COR-L47 (cell line): ENCODE results near the gene ACOX2.

Experiments
- DNase-seq: peaks from one replicate; lab custom pipeline; 2025; lab: John Stamatoyannopoulos, UW

ACOX2 gene

DNA sequence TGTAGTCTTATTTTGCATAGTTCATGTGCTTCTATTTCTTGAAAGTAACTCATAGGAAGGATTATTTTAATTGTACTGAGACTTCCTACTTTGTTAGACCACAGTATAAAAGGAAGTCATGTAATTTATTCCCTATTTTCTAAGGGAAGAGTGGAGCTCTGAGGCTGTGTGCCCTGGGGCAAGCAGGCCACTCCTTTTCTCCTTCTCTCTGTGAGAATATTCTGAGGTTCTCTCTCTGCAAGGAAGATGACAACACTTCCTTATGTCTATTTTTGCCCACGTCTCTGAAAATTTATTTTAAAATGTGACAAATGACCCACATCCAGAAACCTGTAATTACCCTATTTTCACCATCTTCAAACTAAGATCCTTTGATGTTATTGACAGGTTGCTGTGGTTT is 34.1 kb downstream of the ACOX2 start:
- DNase-seq: no peak

DNA sequence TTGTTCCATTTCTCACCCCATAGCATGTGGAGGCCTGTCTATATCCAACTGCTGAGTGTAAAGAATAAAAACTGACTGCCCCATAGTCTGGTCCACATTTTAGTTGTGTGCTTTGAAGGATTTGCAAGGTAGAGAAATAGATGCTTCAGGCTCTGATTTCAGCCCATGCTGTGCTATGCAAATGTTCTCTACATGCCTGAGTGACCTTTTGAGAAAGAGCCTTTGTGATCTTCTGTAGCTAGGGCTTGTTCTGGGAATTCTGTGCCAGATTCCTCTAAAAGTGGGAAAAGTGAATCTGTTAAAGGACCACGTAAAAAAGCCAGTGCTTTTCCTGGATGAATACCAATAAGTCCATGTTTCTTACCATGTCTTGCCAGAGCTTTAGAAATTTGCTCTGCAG is 39.9 kb downstream of the ACOX2 start:
- no peak for DNase-seq

DNA sequence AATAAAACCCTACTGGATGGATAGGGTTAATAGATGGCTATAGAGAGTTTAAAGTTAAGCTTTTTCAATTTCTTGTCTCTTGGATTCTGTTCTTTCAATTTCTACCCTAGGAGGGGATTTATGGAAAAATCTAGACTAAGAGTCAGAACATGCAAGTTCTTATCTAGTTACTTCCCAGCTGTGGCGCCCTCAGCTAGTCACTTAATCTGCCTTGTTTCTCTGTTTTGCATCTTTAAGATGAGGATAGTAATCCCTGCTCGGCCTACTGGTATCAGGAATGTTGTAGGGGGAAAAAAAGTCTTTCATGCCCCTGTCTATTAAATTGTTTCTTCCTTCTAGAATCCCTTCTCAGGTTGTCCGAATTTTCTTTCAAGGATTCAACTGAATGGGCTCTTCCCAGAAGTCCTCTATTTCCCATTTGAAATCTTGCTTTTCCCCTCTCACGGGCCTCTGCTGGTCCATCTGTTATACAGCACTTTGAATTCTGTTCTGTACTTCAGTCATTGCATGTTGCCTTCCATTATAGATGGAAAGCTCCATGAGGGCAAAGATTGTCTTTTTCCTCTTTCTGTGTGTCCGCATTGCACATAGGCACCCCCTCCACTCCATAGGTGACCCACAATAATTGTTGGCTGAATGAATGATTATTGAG is 40.7 kb downstream of the ACOX2 start:
- no peak for DNase-seq

DNA sequence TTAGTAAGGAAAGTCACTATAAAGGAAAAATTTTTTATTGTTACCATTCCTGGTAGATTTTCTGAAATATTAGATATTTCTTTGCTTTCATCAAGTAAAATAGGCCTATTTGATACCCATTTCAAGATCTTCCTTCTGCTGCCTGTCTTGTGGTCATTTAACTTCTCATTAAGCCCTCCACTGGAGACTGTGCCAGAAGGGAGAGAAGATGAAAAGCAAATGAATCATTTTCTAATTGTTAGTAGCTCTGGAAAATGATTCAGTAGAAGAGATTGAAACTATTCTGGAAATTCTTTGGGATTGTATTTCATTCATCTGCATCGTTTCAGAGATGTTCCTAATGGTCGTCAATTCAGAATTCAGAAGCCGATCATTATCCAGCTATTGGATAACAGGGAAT is 41.9 kb downstream of the ACOX2 start:
- no peak for DNase-seq

DNA sequence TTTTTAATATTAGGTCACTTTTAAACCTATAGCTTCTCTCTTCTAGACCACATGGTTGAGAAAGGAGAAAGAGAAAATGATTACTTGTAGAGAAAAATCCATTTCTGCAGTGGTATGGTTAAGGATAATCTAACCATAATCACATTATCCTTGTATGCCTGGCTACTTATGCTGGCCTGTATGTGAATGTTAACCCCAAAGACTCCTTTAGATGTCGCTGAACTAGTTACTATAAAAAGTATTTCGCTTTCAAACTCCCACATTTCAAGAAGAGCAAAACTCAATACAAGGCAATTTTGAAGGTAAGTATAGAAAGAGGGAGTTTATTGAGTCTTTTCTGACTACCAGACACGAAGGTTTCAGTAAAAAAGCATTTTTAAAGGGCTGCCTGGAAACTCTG is 42.9 kb downstream of the ACOX2 start:
- DNase-seq: no peak

DNA sequence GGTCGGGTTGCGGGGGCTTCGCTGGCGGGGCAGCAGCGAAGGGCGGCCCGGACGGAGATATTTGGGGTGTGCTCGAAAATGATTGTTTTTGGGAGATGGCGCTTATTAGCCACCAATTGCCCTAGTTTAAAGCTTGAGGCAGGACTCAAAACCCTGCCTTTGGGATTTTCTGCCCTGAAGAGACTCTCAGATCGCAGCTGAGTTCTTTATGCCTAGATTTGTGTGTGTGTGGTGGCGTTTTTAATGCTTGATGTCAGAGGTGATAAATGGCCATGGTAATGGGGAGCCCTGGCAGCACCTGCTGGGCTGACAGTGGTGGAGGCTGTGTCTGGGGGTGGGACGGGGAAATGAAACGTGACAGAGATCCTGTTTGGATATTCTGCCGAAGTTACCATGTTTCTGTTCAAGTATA is 44.5 kb downstream of the ACOX2 start:
- DNase-seq: no peak

DNA sequence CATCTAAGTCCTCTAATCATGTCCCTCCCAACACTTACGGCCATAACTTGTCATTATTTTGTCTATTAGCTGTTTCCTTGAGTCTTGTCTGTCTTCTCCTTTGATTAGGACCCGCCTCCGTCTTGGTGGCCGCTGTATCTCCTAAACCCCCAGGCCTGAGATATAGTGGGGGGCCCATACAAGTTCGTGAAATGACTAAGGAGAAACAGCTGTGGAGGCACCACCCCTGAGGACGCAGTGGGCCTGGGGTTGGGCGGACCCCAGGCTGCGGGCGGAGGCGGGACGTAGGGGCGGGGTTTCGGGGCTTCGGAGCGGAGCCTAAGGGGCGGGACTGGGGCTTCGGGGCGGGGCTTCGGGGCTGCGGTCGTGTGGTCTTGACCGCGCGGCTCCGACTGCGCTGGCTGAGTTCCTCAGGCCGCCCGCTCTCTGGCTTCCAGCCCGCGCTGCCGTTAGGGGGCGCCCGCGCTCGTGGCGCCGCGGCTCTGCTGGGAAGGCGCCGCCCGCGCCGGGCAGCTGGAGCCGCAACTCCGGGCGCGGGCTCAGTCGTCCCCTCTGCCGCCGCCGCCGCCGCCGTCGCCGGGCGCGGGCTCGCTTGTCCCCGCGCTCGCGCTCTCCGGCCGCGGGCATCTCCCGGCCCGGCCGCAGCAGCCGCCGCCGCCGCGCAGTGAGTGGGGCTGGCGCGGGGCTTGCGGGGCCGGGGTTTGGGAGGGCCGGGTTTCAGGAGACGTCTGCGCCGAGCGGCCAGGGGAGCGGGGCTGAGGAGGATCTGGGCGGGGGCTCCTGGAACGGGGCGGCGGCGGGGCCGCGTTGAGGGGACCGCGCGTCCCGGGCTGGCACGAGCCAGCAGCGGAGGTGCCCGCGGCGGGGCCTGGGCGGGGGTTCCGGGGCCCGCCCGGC is 45.2 kb downstream of the ACOX2 start, which contains the start of gene KCTD6:
Gene KCTD6, plus strand, starts transcription at position 591 of the 897 bp plus-strand sequence. CDS start 6,660 bp downstream, outside the sequence.
- DNase-seq: peak; percentile 69

DNA sequence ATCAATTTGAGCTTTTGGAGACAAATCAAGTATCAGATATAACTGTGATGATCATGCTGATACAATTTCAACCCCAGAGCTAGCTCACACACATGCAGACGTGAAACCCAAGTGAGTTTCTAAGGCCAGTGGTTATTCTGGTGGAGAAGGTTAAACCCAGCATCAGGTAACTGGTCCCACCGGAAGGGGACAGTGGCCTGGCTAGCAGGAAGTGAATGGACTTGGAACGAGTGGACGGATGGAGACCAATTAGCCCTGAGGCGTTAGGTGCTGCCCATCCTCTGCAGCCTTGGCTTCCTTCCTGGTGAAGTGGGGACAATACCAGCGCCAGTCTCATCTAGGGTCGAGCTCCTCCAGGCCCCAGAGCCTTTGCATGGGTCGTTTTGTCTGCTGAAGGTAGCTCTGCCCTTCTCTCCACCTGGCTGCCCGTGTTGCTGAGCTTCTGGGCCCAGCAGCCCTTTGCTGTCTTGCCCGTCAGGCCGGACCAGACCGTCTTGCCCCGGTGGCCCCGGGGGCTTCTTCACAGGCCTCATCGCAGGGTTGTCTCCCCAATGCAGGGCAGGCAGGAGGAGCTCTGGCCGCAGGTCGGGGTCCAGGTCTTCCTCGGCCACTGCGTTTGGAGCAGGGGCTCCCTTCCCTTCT is 46.0 kb downstream of the ACOX2 start:
- no peak for DNase-seq

DNA sequence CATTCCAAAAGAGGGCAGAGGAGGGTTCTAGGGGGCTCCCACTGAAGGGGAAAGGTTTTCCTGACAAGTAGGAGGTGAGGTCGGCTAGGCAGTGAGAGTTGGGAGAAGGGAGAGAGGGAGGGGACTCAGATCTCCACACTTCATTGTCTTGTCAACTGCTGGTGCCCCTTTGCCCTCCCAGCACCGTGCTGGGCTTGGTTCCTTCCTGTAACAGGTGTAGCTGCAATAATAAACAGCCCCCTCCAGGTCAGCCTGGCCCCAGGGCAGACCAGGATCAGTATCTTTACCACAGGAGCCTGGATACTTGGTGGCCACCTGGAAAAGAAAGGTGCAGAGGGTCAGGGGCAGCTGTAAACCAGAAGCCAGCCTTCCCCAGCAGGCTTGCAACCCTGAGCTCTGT is 48.0 kb downstream of the ACOX2 start:
- DNase-seq: no peak

DNA sequence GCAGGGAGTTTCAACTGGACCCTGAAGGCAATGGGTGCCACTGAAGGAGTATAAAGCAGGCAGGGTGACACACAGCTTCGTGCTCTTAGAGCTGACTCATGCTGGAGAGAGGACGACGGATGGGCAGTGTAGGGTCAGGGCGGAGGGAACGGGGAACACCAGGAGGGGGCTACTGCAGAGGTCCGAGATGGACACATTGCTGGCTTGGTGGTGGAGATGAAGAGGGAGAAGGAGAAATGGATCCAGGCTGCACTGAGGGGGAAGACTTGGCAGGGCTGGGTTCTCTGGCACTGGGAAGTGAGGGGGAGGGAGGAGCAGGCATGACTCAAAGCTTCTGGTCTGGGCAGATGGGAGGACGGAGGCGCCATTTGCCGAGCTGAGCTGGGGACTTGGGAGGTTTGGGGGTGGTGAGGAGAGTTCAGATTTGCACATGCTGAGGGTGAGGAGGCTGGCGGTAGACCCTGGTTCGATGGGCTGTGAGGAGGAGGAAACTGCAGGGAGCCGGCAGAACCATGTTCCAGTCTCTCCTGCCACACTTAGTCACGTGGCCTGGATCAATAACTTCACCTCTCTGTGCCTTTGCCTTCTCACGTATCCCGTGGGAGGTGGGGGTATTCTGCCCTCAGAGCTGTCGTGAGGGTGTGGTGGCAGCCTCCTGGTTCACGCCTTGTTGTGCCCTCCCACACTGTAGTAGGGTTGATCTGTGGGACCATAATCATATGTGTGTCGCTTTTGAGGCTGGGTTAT is 49.7 kb downstream of the ACOX2 start:
- DNase-seq: no peak

DNA sequence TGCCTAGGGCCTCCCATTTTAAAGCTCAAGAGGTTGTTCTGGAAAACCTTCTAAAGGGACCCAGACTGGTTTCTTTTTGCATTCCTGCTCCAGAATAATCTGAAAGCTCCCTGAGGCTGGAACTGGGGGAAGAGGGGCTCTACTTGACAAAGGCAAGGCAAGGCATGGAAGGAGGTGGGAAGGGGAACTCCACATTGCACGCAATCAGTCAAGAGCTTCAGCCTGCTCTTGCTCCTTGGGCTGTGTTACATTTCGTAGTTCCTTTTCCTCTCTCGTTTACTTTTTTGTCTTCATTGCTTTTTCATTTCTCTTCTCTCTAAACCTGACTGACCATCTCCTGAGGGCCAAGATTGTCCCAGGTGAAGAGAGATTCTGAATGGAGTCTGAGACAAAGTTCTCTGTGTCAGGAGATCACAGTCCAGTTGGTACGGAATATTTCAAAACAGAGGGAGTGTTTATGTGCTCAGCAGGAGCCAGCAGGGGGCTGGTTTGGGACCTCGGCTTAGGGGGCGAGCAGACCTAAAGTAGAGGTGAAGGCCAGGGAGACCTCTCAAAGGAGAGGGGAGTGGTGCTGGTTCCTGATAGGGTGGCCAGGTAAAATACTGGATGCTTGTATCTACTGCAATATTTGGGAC is 51.1 kb downstream of the ACOX2 start:
- DNase-seq: no peak

DNA sequence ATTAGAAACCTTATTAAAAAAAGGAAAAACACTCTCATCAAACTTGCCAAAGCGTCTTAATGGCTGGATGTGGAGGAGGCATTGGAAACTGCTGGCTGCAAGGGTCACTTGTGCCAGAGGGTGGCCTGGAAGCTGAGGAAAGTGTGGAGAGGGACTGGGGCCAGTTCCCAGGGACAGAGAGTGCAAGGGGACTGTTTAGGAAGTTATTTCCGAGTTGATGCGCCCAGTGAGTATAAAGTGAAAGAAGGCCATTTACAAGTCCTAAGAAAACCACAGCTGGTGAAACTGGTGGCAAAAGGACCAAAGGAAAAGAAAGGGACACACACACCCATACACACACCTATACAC is 52.3 kb downstream of the ACOX2 start:
- no peak for DNase-seq

DNA sequence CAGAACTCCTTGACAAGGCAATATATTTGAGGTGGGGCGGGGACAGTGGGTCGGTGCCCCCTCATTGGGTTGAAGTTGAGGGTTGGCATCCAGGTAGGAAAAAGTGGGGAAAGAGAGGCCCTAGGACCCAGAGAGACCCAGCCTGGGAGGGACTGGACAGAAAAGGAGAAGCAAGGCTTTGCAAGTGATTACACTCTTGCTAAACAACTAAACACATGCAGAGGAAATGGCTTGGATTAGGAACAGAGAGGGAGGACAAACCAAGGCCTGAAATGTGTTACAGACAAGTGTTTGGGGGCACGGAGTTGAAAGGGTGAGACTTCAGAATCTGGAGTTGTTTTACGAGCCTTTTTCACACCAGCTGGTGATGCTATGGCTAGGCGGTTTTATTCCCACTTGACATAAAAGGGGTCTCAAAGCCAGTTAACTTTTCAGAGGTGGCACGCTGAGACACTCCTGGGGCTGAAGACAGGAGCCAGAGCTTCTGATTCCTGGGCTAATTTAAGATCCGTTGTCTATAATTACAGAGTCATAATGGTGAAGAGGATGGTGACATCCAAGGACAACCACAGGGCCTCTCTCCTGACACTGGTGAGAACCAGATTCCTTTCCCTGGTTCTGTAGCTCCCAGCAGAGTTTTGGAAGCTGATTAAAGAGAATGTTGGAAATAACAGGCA is 52.8 kb downstream of the ACOX2 start:
- DNase-seq: no peak

DNA sequence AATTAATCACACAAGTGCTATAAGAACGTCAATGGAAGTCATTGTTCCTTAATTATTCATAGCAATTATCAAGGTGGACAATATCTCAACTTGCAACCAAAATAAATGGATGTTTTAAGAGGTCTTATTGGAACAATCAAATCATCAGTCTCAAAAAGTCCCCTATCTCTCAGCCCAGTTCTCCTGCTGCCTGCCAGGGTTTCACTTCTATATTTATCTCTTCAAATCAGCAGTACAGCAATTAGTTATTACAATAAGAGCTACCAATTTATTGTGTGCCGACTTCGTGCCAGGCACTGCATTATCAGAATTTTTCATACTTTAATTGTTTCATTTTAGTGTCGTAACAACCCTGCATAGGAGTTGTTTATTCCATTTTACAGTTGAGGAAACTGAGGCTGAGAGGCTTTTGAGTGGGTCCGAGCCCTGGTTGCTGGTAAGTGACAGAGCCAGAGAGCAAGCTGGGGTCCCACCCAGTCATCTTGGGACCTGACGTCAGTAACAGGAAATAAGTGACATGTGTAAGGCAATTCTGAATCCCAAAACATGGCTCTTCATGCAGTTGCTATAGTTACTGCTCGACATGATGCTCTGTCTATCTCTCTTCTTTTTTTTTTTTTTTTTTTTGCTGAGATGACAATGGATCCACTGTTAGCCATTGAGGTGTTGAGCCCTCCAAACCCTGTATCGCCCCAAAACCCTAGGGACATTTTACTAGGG is 53.9 kb downstream of the ACOX2 start:
- DNase-seq: no peak

DNA sequence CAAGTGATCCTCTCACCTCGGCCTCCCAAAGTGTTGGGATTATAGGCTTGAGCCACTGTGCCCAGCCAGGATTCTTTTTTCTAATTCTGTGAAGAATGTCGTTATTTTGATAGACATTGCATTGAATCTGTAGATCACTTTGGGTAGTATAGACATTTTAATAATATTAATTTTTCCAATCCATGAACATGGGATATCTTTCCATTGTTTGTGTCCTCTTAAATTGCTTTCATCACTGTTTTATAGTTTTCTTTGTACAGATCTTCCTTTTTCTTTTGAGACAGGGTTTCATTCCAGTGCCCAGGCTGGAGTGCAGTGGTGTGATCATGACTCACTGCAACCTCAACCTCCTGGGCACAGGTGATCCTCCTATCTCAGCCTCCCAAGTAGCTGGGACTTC is 56.7 kb downstream of the ACOX2 start:
- no peak for DNase-seq

DNA sequence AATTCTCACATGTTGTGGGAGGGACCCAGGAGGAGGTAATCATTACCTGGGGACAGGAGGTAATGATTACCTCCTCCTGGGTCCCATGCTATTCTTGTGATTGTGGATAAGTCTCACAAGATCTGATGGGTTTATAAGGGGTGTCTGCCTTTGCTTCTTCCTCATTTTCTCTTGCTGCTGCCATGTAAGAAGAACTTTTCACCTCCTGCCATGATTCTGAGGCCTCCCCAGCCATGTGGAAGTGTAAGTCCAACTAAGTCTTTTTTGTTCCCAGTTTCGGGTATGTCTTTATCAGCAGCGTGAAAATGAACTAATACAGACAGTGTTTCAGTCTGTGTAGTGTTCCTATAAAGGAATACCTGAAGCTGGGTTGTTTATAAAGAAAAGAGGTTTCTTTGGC is 58.2 kb downstream of the ACOX2 start:
- no peak for DNase-seq

DNA sequence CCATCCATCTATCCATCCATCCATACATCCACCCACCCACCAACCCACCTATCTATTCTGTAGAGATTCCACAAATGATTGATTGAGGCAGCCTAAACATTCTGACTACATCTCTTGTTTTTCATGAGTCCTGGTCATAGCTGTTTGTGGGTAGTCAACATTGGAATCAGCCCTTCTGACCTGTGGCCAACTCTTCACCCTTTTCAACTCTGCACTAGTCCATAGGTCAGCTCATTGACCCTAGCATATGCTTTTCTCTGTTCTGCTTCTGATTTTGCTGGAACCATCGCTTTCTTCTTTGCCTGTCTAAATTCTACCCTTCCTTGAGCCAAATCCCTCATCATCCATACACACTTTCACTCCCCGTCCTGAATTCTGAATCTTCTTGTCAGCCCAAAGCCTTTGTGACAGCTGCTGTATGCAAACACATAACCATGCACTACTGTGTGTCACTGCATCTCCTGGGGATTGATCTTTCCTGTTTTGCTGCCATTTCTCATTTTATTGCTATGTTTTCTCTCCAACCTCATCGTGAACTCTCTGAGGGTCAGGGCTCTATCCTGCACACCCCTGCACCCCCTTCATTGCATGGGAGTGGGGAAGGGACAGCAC is 61.9 kb downstream of the ACOX2 start:
- DNase-seq: no peak

DNA sequence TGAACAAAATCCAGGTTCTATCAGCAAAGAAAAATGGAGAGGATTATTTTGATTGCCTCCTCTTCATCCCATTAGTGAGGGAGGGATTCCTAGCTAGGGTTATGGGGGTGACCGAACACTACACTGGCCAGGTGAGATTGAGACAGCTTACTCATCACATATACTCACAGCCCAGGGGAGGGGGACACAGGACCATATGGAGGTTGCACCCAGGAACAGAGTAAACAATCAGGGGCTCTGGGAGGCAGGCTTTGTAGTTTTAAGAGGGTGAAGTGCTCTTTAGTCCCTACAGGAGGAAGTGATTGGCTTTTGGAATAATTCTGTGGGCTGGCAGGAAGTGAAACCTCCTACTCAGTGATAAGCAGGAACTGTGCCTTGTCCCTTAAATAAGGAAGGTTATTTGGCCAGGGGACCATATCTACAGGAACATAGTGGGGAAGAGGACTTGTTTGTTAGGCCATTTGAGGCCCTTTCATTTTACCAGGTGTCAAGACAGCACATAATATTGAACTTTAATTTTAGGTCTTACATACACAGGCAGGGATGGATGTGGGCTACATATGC is 62.6 kb downstream of the ACOX2 start:
- DNase-seq: no peak

DNA sequence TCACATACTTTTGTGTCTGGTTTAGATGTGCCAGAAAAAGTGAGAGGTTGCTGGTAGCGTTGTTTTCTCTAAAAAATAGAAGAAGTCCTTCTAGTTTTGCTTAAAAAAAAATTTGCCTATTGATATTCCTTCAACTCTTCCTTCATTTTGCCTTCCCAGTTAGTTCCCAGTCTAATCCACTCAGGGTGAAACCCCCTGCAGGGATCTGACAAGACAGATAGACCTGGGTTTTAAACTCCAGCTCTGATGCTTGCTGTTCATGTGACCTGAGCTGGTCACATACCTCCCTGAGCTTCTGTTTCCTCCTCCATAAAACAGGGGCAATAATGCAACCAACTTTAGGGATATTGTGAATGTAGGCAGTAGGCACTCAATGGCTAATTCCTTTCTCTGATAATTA is 63.7 kb downstream of the ACOX2 start:
- DNase-seq: no peak
